Body of pancreas (tissue), 4 donors: Measurements from ENCODE around the gene FLYWCH1. TPM values are rescaled to one million over a fixed set of nuclear protein-coding genes. Genes with fewer than 3 reads are reported as not detected.
A peak's percentile ranks its signal among the peaks of the same experiment; 100 is the strongest.

ENCODE experiments used
- ATAC-seq: fragments of 150-250 bp; one replicate; pipeline ENCODE4 v1.9.1; 2016
- DNase-seq, 4 donors: peaks; one replicate each; pipeline ENCODE4 v3.0.0-alpha.2; 2019
- H3K27ac ChIP-seq, 4 donors: fragments of 200-600 bp; sonication (generic); 1 replicate in 3 of 4; 2 replicates in 1 of 4; pipeline versions ENCODE4 v1.5.1 to v1.6.1; 2016 to 2019; ENCODE audit warnings: mild to moderate bottlenecking in 1 of 4, mixed read lengths in 1 of 4, moderate library complexity in 1 of 4
- H3K27me3 ChIP-seq, 2 donors: fragments of 200-600 bp; sonication (generic); one replicate each; pipeline ENCODE4 v1.6.0; 2016; ENCODE audit warnings: mild to moderate bottlenecking in 1 of 2
- H3K36me3 ChIP-seq, 2 donors: fragments of 200-600 bp; sonication (generic); replicated peaks in 1 of 2; 2 replicates each; pipeline ENCODE4 v1.5.1; 2016; ENCODE audit warnings: low read depth in 2 of 2; ENCODE audit not compliant: insufficient read depth in 1 of 2
- H3K4me1 ChIP-seq: fragments of 200-600 bp; sonication (generic); one replicate; pipeline ENCODE4 v1.6.0; 2016
- H3K4me3 ChIP-seq, 2 donors: fragments of 200-600 bp; sonication (generic); 1 replicate in 1 of 2; 2 replicates in 1 of 2; pipeline ENCODE4 v1.5.1; 2016 to 2019
- H3K9me3 ChIP-seq, 3 donors: fragments of 200-600 bp; sonication (generic); 1 replicate in 2 of 3; 2 replicates in 1 of 3; pipeline ENCODE4 v1.5.1; 2016
- POLR2A ChIP-seq, 3 donors: fragments of 450-650 bp; IDR thresholded peaks; one replicate each; pipeline ENCODE4 v1.6.1; 2016; ENCODE audit warnings: antibody characterized with exemption in 3 of 3, mild to moderate bottlenecking in 2 of 3
- WGBS, 2 donors: methylation state at CpG; one replicate each; pipeline ENCODE4 v1.1.5; 2017; 5-methylcytosine and 5-hydroxymethylcytosine counted together
- intact Hi-C: fragments of 100-400 bp; cut with DNase I; formaldehyde crosslinking; loops from one replicate; pipeline ENCODE4 v1.15.1; 2023
- total RNA-seq, 2 donors: library from RNA; depleted of rRNA; stranded (reverse); fragments of >200 nt; gene quantifications; one replicate each; pipeline ENCODE4 v1.1.0, GENCODE V29; 2016
- TF ChIP-seq, protein P1 (sequence below), 7 experiments: fragments of 450-650 bp in 4 of 7; fragments of 200-600 bp in 3 of 7; sonication (generic) in 3 of 7; IDR thresholded peaks; one replicate each; pipeline ENCODE4 v1.5.1; 2016 to 2019; ENCODE audit warnings: antibody characterized with exemption in 7 of 7

FLYWCH1 gene
- total RNA-seq, 2 donors from 2014 or later = 24.6 to 53.7 TPM

DNA sequence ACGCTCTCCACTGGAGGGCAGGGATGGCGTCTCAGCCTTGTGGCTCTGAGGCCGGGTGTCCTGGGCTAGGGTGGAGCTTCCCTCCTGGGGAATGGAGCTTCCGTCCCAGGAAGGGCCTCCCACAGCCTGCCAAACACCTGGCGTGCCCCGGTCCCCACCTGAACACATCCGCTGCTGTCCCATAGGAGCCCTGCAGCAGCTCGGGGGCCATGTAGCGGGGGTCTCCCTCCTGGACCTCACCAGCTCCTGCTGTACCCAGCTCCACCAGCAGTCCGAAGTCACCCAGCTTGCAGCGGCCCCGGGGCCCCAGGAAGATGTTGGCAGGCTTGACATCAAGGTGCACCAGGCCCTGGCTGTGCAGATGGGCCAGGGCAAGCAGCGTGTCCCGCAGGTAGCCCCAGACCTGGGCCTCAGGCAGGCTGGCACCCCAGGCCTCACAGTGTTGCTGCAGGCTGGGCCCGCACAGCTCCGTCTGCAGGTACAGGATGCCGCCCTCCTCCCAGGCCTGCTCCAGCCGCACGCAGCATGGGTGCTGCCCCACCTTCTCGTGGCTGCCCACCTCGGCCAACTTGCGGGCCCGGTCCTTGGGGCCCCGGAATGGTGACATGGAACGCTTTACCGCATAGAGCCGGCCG is 63.5 kb downstream of the FLYWCH1 start:
- no peak overlapping the region for H3K4me3 ChIP-seq
- intact Hi-C loops = no loop called here
- ATAC-seq (no peak), DNase-seq (no peak)
- 94 to 97% methylated on average over 9 to 24 of the region's 28 CpGs for WGBS, 2 donors
- TF ChIP-seq, protein P1, sequence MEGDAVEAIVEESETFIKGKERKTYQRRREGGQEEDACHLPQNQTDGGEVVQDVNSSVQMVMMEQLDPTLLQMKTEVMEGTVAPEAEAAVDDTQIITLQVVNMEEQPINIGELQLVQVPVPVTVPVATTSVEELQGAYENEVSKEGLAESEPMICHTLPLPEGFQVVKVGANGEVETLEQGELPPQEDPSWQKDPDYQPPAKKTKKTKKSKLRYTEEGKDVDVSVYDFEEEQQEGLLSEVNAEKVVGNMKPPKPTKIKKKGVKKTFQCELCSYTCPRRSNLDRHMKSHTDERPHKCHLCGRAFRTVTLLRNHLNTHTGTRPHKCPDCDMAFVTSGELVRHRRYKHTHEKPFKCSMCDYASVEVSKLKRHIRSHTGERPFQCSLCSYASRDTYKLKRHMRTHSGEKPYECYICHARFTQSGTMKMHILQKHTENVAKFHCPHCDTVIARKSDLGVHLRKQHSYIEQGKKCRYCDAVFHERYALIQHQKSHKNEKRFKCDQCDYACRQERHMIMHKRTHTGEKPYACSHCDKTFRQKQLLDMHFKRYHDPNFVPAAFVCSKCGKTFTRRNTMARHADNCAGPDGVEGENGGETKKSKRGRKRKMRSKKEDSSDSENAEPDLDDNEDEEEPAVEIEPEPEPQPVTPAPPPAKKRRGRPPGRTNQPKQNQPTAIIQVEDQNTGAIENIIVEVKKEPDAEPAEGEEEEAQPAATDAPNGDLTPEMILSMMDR (IDR thresholded peaks at IDR 0.05) = no peak
- TF ChIP-seq POLR2A (IDR thresholded peaks at IDR 0.05) = no peak
- H3K36me3 ChIP-seq = no peaks in the 10 kb centered on the region
- no peak overlapping the region for H3K27ac ChIP-seq
- H3K4me1 ChIP-seq = peaks cover 43% of the 10 kb centered on the region
- H3K27me3 ChIP-seq = no peaks in the 10 kb centered on the region
- H3K9me3 ChIP-seq = no peaks in the 10 kb centered on the region

DNA sequence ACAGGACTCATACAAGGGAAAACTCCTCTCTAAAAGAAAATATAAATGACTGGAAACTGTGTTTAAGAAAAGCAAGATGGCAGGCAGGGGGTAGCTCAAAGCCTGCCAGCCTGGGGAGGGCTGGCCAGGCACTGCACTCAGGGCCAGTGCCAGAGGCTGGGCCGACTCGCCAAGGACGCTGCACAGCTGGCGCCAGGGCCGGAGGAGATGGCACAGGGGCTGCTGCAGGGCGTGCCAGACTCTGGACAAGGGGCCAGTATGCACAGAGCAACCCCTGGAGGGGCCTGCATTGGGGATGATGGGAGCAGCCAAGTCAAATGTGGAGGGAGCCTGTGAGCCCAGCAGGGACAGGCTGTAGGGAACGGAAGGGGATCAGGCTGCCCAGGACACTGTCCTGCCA is 64.5 kb downstream of the FLYWCH1 start:
- Histone ChIP-seq H3K27ac (peak overlapping the region in 1 of 4 donors; percentile 72), H3K4me3 (no peak overlapping the region), H3K27me3 (no peaks in the 10 kb centered on the region), H3K4me1 (peaks cover 41% of the 10 kb centered on the region), H3K36me3 (no peaks in the 10 kb centered on the region), H3K9me3 (no peaks in the 10 kb centered on the region)
- no peak for DNase-seq
- ATAC-seq = no peak
- intact Hi-C loops = no loop called here
- 46 to 52% methylated on average over 7 of the region's 7 CpGs for WGBS, 2 donors
- TF ChIP-seq, protein P1 (IDR thresholded peaks at IDR 0.05) = no peak
- TF ChIP-seq POLR2A (IDR thresholded peaks at IDR 0.05) = no peak

DNA sequence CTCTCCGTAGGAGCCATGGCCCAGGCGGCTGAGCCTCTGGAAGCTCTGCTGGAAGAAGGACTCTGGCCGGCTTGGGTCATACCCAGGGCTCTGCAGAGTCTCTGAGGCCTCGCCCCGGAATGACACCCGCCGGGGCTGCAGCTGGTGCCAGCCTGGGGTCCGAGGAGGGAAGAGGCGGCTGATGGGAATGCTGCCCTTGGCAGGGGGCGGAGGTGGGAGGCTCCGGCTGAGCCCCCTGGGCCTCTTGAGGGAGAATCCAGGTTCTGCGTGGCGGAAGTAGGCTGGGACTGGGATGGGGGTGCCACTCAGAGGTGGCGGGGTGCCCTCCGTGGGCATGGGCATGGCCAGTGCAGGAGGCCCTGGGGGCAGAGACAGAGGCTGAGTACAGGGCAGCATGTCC is 64.9 kb downstream of the FLYWCH1 start:
- intact Hi-C loops = no loop called here
- H3K4me1 ChIP-seq = peaks cover 42% of the 10 kb centered on the region
- ATAC-seq (no peak), DNase-seq (no peak)
- H3K27me3 ChIP-seq = no peaks in the 10 kb centered on the region
- H3K9me3 ChIP-seq = no peaks in the 10 kb centered on the region
- H3K27ac ChIP-seq = peak overlapping the region; percentile 40 to 72 (median 65)
- H3K4me3 ChIP-seq = no peak overlapping the region
- no peaks in the 10 kb centered on the region for H3K36me3 ChIP-seq
- TF ChIP-seq, protein P1 (IDR thresholded peaks at IDR 0.05) = no peak
- no peak for TF ChIP-seq POLR2A (IDR thresholded peaks at IDR 0.05)
- WGBS, 2 donors = 89 to 98% methylated on average over 10 to 13 of the region's 15 CpGs

DNA sequence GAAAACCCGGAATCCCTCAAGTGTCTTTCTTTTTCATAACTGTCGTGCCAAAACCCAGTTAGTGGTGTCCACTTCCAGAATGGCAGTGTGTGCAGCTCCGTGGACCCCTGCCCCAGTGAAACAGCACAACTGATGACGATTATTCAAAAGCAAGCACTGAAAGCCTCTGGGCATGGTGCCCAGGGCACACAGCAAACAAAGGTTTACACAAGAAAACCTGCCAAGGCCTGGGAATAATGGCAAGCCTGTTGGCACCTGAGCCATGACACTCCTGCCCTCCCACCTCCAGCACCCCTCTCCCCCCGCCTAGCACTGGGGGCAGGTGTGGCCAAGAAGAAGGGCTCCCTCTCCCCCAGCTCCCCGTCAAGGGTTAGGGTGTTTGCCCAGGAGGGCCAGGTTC is 65.7 kb downstream of the FLYWCH1 start:
- no peaks in the 10 kb centered on the region for H3K36me3 ChIP-seq
- WGBS, 2 donors = 19 to 31% methylated on average over 3 to 6 of the region's 6 CpGs
- DNase-seq (peak; percentile 89 to 96 (median 94)), ATAC-seq (peak; percentile 78)
- H3K4me1 ChIP-seq = peaks cover 42% of the 10 kb centered on the region
- no peaks in the 10 kb centered on the region for H3K27me3 ChIP-seq
- no peak overlapping the region for H3K4me3 ChIP-seq
- no peaks in the 10 kb centered on the region for H3K9me3 ChIP-seq
- H3K27ac ChIP-seq = peak overlapping the region; percentile 47 to 72 (median 65)
- intact Hi-C loops = no loop called here
- TF ChIP-seq, protein P1 (IDR thresholded peaks at IDR 0.05) = no peak
- TF ChIP-seq POLR2A (IDR thresholded peaks at IDR 0.05) = no peak

DNA sequence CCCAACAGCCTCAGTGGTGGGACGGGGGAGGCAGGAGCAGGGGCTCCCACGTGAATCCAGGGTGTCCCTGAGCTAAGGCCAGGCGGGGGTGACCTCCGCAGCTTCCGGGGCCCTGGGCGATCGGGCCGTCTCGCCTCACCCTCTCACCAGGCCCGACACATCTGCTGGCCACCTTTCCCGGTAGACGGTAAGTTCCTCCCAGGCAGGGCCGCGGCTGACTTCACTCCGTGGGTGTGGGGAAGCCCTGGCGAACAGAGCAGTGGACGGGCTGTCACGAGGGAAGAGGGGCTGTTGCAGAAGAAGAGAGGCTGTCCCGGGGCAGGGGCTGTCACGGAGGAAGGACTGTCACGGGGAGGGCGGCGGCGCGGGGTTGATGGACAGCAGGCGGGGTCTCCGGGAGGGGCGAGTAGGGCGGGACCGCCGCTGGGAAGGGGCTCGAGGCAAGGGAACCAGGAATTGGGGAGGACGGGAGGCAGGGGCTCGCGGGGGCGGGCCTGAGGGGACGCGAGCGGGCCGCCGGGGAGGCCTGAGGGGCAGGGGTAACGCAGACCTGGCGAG is 68.0 kb downstream of the FLYWCH1 start:
- DNase-seq (no peak), ATAC-seq (no peak)
- H3K27me3 ChIP-seq = no peaks in the 10 kb centered on the region
- intact Hi-C loops = no loop called here
- TF ChIP-seq, protein P1 (IDR thresholded peaks at IDR 0.05) = no peak
- TF ChIP-seq POLR2A (IDR thresholded peaks at IDR 0.05) = no peak
- peaks cover 53% of the 10 kb centered on the region for H3K4me1 ChIP-seq
- no peaks in the 10 kb centered on the region for H3K9me3 ChIP-seq
- H3K27ac ChIP-seq = no peak overlapping the region
- peak overlapping the region in 1 of 2 donors; percentile 15 for H3K4me3 ChIP-seq
- 7 to 11% methylated on average over 20 to 42 of the region's 43 CpGs for WGBS, 2 donors
- no peaks in the 10 kb centered on the region for H3K36me3 ChIP-seq
